HepG2 (cell line): ENCODE measurements around the gene MAPK10. TPM values are rescaled to one million over a fixed set of nuclear protein-coding genes. Genes with fewer than 3 reads are reported as not detected.

Source experiments
- ATAC-seq: fragments of 200-7000 bp; cut with Tn5 transposase; 3 replicates; pipeline ENCODE4 v1.9.1; 2020; ENCODE audit warnings: mild to moderate bottlenecking, moderate library complexity
- BruUV-seq: library from RNA; stranded (reverse); fragments of 400-500 nt; replicated peaks from 2 replicates; lab custom pipeline; 2021; lab: Mats Ljungman, UMichigan
- CTCF ChIA-PET: fragments of 300-600 bp; formaldehyde crosslinking; extraction: SDS; loops from one replicate; lab custom pipeline; 2021; ENCODE audit warnings: low total read pairs, inconsistent platforms, low intra/inter-chr PET ratio; lab: Yijun Ruan, JAX
- POLR2A ChIA-PET: fragments of 350-600 bp; sonication (Branson Sonifier 250); formaldehyde crosslinking; loops from one replicate; lab custom pipeline; 2020; ENCODE audit warnings: antibody characterized with exemption, inconsistent platforms; lab: Yijun Ruan, JAX
- DNase-seq: peaks from one replicate; pipeline ENCODE4 v3.0.0-alpha.2; 2015; ENCODE audit warnings: low spot score
- FAIRE-seq: peaks from 3 replicates; lab custom pipeline; 2011; peaks lifted over from hg19 to GRCh38; lab: Jason Lieb, UNC
- H2AFZ ChIP-seq: one replicate; pipeline ENCODE4 v1.6.1; 2011; ENCODE audit warnings: low read length, inconsistent platforms
- H3K27ac ChIP-seq: fragments of 300-600 bp; 3 replicates; pipeline ENCODE4 v1.8.0; 2011; ENCODE audit warnings: mixed run types, mild to moderate bottlenecking, mixed read lengths, low read length, inconsistent platforms; ENCODE audit not compliant: insufficient read depth; ENCODE audit errors: extremely low read length
- H3K27me3 ChIP-seq, 2 experiments: fragments of 200-600 bp in 1 of 2; 2 replicates in 1 of 2; 3 replicates in 1 of 2; pipeline versions ENCODE4 v1.6.0 to v1.8.0; 2011; ENCODE audit warnings: low read length in 2 of 2, mild to moderate bottlenecking in 2 of 2, moderate library complexity in 2 of 2, inconsistent platforms in 1 of 2; ENCODE audit not compliant: insufficient read depth in 2 of 2, control insufficient read depth in 1 of 2
- H3K36me3 ChIP-seq, 2 experiments: fragments of 200-600 bp in 1 of 2; replicated peaks in 1 of 2; 2 replicates in 1 of 2; 3 replicates in 1 of 2; pipeline versions ENCODE4 v1.5.1 to v1.8.0; 2011; ENCODE audit warnings: low read length in 2 of 2, inconsistent platforms in 1 of 2; ENCODE audit not compliant: insufficient read depth in 2 of 2, control insufficient read depth in 1 of 2
- H3K4me1 ChIP-seq: 2 replicates; pipeline ENCODE4 v1.5.1; 2012; ENCODE audit warnings: low read length, inconsistent platforms; ENCODE audit not compliant: insufficient read depth
- H3K4me2 ChIP-seq: 2 replicates; pipeline ENCODE4 v1.6.0; 2011; ENCODE audit warnings: low read depth, low read length, inconsistent platforms
- H3K4me3 ChIP-seq, 3 experiments: fragments of 200-600 bp in 1 of 3; sonication (generic), shearing (Covaris generic) in 1 of 3; replicated peaks in 1 of 3; 2 replicates each; pipeline ENCODE4 v1.5.1; 2011 to 2016; ENCODE audit warnings: low read length in 3 of 3, inconsistent platforms in 2 of 3, low read depth in 2 of 3, mild to moderate bottlenecking in 2 of 3, control low read depth in 1 of 3, mixed read lengths in 1 of 3; ENCODE audit not compliant: insufficient read depth in 1 of 3
- H3K79me2 ChIP-seq: one replicate; pipeline ENCODE4 v1.6.1; 2011; ENCODE audit warnings: low read length, inconsistent platforms; ENCODE audit not compliant: insufficient read depth
- H3K9ac ChIP-seq: 2 replicates; pipeline ENCODE4 v1.6.0; 2011; ENCODE audit warnings: mild to moderate bottlenecking, low read depth, low read length, inconsistent platforms; ENCODE audit not compliant: insufficient read depth
- H3K9me3 ChIP-seq: 2 replicates; pipeline ENCODE4 v1.5.1; 2012; ENCODE audit warnings: mild to moderate bottlenecking, low read length
- H4K20me1 ChIP-seq: 2 replicates; pipeline ENCODE4 v1.6.0; 2011; ENCODE audit warnings: inconsistent platforms, mild to moderate bottlenecking, low read length, moderate library complexity; ENCODE audit not compliant: insufficient read depth
- CBFB ChIP-seq: sonication (generic); formaldehyde crosslinking; IDR thresholded peaks from 2 replicates; pipeline ENCODE4 v1.4.0; 2020; ENCODE audit warnings: missing genetic modification reagents
- HIVEP1 ChIP-seq: sonication (generic); formaldehyde crosslinking; IDR thresholded peaks from 2 replicates; pipeline ENCODE4 v1.4.0; 2020; ENCODE audit warnings: mild to moderate bottlenecking, missing genetic modification reagents
- NFYC ChIP-seq: IDR thresholded peaks from 2 replicates; pipeline ENCODE4 v1.6.1; 2016; ENCODE audit warnings: missing genetic modification reagents, missing compliant biosample characterization
- PRMT3 ChIP-seq: sonication (generic); formaldehyde crosslinking; IDR thresholded peaks from 2 replicates; pipeline ENCODE4 v1.8.1; 2022; ENCODE audit warnings: low read depth, mild to moderate bottlenecking, moderate library complexity, missing genetic modification reagents, borderline replicate concordance
- RCOR2 ChIP-seq: IDR thresholded peaks from 2 replicates; pipeline ENCODE4 v1.6.1; 2016; ENCODE audit warnings: missing biosample characterization, missing genetic modification reagents
- TEAD3 ChIP-seq: optimal IDR thresholded peaks from 2 replicates; pipeline ENCODE3; 2016; ENCODE audit warnings: borderline replicate concordance
- ZBTB1 ChIP-seq: sonication (generic); formaldehyde crosslinking; IDR thresholded peaks from 2 replicates; pipeline ENCODE4 v1.4.0; 2020; ENCODE audit warnings: missing genetic modification reagents, borderline replicate concordance
- ZKSCAN1 ChIP-seq: fragments of 150-350 bp; IDR thresholded peaks from 2 replicates; pipeline ENCODE4 v1.6.1; 2014; ENCODE audit warnings: low read length
- ZNF790 ChIP-seq: sonication (generic); formaldehyde crosslinking; IDR thresholded peaks from 2 replicates; pipeline ENCODE4 v1.8.0; 2022; ENCODE audit warnings: missing genetic modification reagents, mild to moderate bottlenecking, borderline replicate concordance
- ZSCAN21 ChIP-seq: sonication (generic); formaldehyde crosslinking; IDR thresholded peaks from 2 replicates; pipeline ENCODE4 v1.8.0; 2022; ENCODE audit warnings: mild to moderate bottlenecking, missing genetic modification reagents, moderate library complexity, borderline replicate concordance
- WGBS: methylation state at CpG from one replicate; pipeline ENCODE4 v1.1.6; 2017; ENCODE audit warnings: low lambda C conversion rate; 5-methylcytosine and 5-hydroxymethylcytosine counted together
- in situ Hi-C: cut with HindIII; loops from 2 replicates; pipeline ENCODE4 v1.10.0; 2017; ENCODE audit warnings: low pct_unique_long_range_greater_than_20kb; ENCODE audit not compliant: extremely low pct_ligation_motif_present
- intact Hi-C: fragments of 100-400 bp; cut with micrococcal nuclease; formaldehyde crosslinking; loops from one replicate; pipeline ENCODE4 v1.10.0; 2022; ENCODE audit not compliant: unreplicated experiment
- polyA plus RNA-seq, 8 experiments: library from polyadenylated mRNA; depleted of rRNA in 3 of 8; stranded (reverse) in 7 of 8; unstranded in 1 of 8; fragments of >200 nt; fragmentation: Illumina TruSeq in 4 of 8; extraction: Trizol in 4 of 8; gene quantifications; 2 replicates each; pipeline versions ENCODE4 v1.2.1 to v1.2.3, GENCODE V29; 2011 to 2016; ENCODE audit warnings: low read depth in 4 of 8, missing spikeins in 1 of 8, mixed read lengths in 1 of 8; ENCODE audit not compliant: insufficient read depth in 1 of 8
- total RNA-seq, 5 experiments: library from RNA; depleted of rRNA; stranded (reverse); fragments of >200 nt; fragmentation: Illumina TruSeq; extraction: Trizol; gene quantifications; 2 replicates each; pipeline ENCODE4 v1.2.3, GENCODE V29; 2016; ENCODE audit warnings: low read depth in 1 of 5
- TF ChIP-seq, protein P1 (sequence below): sonication (generic); formaldehyde crosslinking; IDR thresholded peaks from 2 replicates; pipeline ENCODE4 v1.4.0; 2020; ENCODE audit warnings: missing genetic modification reagents
- TF ChIP-seq, protein P2 (sequence below): IDR thresholded peaks from 2 replicates; pipeline ENCODE4 v1.6.1; 2016; ENCODE audit warnings: missing compliant biosample characterization, missing genetic modification reagents, borderline replicate concordance
- TF ChIP-seq, protein P3 (sequence below): sonication (generic); formaldehyde crosslinking; IDR thresholded peaks from 2 replicates; pipeline ENCODE4 v1.5.0; 2020; ENCODE audit warnings: missing genetic modification reagents
- TF ChIP-seq, protein P4 (sequence below): IDR thresholded peaks from 2 replicates; pipeline ENCODE4 v1.6.1; 2016; ENCODE audit warnings: low read depth, borderline replicate concordance
- TF ChIP-seq, protein P5 (sequence below): sonication (generic); formaldehyde crosslinking; IDR thresholded peaks from 2 replicates; pipeline ENCODE4 v1.4.0; 2020; ENCODE audit warnings: missing genetic modification reagents
- TF ChIP-seq, protein P6 (sequence below): sonication (generic); formaldehyde crosslinking; IDR thresholded peaks from 2 replicates; pipeline ENCODE4 v1.4.0; 2020; ENCODE audit warnings: missing genetic modification reagents

The MAPK10 gene
- total and polyA plus RNA-seq, 2 of the 13 experiments (the other 11 are each of a cell fraction or from before 2014, with no cell fraction given), result not detected

DNA sequence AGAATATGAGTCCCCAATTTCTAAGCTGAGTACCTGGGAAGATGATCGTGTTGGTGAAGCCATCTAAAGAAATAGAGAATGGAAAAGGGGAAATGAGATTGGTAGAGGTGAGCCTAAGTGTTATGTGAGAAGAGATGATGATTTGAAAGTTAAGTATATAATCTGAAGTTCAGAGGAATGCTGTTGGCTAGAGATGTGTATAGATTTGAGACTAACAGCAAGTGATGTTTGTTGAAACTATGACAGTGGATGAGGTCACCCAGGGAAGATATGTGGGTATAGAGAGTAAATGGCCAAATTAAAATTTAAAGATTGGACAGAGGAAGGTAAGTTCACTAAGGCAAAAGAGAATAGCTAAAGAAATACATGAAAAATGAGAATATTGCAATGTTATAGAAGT, 324.2 kb downstream of the MAPK10 start:
- POLR2A ChIA-PET, result no interaction called here
- TF ChIP-seq ZNF790 (CRISPR knock-in tag) (no peak), CBFB (CRISPR knock-in tag) (no peak), ZSCAN21 (CRISPR knock-in tag) (no peak), HIVEP1 (CRISPR knock-in tag) (no peak), ZKSCAN1 (no peak), NFYC (no peak), RCOR2 (no peak), TEAD3 (CRISPR knock-in tag) (no peak), ZBTB1 (CRISPR knock-in tag) (no peak), PRMT3 (CRISPR knock-in tag) (no peak)
- TF ChIP-seq, protein P1, sequence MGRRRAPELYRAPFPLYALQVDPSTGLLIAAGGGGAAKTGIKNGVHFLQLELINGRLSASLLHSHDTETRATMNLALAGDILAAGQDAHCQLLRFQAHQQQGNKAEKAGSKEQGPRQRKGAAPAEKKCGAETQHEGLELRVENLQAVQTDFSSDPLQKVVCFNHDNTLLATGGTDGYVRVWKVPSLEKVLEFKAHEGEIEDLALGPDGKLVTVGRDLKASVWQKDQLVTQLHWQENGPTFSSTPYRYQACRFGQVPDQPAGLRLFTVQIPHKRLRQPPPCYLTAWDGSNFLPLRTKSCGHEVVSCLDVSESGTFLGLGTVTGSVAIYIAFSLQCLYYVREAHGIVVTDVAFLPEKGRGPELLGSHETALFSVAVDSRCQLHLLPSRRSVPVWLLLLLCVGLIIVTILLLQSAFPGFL (CRISPR knock-in tag), result no peak
- TF ChIP-seq, protein P2, sequence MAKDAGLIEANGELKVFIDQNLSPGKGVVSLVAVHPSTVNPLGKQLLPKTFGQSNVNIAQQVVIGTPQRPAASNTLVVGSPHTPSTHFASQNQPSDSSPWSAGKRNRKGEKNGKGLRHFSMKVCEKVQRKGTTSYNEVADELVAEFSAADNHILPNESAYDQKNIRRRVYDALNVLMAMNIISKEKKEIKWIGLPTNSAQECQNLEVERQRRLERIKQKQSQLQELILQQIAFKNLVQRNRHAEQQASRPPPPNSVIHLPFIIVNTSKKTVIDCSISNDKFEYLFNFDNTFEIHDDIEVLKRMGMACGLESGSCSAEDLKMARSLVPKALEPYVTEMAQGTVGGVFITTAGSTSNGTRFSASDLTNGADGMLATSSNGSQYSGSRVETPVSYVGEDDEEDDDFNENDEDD (CRISPR knock-in tag), result no peak
- TF ChIP-seq, protein P3, sequence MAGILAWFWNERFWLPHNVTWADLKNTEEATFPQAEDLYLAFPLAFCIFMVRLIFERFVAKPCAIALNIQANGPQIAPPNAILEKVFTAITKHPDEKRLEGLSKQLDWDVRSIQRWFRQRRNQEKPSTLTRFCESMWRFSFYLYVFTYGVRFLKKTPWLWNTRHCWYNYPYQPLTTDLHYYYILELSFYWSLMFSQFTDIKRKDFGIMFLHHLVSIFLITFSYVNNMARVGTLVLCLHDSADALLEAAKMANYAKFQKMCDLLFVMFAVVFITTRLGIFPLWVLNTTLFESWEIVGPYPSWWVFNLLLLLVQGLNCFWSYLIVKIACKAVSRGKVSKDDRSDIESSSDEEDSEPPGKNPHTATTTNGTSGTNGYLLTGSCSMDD (CRISPR knock-in tag), result no peak
- TF ChIP-seq, protein P4, sequence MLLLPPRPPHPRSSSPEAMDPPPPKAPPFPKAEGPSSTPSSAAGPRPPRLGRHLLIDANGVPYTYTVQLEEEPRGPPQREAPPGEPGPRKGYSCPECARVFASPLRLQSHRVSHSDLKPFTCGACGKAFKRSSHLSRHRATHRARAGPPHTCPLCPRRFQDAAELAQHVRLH (CRISPR knock-in tag), result no peak
- TF ChIP-seq, protein P5, sequence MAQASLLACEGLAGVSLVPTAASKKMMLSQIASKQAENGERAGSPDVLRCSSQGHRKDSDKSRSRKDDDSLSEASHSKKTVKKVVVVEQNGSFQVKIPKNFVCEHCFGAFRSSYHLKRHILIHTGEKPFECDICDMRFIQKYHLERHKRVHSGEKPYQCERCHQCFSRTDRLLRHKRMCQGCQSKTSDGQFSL (CRISPR knock-in tag), result no peak
- TF ChIP-seq, protein P6, sequence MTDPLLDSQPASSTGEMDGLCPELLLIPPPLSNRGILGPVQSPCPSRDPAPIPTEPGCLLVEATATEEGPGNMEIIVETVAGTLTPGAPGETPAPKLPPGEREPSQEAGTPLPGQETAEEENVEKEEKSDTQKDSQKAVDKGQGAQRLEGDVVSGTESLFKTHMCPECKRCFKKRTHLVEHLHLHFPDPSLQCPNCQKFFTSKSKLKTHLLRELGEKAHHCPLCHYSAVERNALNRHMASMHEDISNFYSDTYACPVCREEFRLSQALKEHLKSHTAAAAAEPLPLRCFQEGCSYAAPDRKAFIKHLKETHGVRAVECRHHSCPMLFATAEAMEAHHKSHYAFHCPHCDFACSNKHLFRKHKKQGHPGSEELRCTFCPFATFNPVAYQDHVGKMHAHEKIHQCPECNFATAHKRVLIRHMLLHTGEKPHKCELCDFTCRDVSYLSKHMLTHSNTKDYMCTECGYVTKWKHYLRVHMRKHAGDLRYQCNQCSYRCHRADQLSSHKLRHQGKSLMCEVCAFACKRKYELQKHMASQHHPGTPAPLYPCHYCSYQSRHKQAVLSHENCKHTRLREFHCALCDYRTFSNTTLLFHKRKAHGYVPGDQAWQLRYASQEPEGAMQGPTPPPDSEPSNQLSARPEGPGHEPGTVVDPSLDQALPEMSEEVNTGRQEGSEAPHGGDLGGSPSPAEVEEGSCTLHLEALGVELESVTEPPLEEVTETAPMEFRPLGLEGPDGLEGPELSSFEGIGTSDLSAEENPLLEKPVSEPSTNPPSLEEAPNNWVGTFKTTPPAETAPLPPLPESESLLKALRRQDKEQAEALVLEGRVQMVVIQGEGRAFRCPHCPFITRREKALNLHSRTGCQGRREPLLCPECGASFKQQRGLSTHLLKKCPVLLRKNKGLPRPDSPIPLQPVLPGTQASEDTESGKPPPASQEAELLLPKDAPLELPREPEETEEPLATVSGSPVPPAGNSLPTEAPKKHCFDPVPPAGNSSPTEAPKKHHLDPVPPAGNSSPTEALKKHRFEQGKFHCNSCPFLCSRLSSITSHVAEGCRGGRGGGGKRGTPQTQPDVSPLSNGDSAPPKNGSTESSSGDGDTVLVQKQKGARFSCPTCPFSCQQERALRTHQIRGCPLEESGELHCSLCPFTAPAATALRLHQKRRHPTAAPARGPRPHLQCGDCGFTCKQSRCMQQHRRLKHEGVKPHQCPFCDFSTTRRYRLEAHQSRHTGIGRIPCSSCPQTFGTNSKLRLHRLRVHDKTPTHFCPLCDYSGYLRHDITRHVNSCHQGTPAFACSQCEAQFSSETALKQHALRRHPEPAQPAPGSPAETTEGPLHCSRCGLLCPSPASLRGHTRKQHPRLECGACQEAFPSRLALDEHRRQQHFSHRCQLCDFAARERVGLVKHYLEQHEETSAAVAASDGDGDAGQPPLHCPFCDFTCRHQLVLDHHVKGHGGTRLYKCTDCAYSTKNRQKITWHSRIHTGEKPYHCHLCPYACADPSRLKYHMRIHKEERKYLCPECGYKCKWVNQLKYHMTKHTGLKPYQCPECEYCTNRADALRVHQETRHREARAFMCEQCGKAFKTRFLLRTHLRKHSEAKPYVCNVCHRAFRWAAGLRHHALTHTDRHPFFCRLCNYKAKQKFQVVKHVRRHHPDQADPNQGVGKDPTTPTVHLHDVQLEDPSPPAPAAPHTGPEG (CRISPR knock-in tag), result no peak

More for the DNA sequence above, 324.2 kb downstream of the MAPK10 start:
- in situ Hi-C loops (no loop called here), intact Hi-C loops (no loop called here)
- H3K36me3 ChIP-seq, result no peaks in the 10 kb centered on the region
- H3K79me2 ChIP-seq, result no peaks in the 10 kb centered on the region
- H3K9ac ChIP-seq, result no peak overlapping the region
- no peak overlapping the region for H2AFZ ChIP-seq
- H4K20me1 ChIP-seq, result no peaks in the 10 kb centered on the region
- ATAC-seq, result no peak
- BruUV-seq, result no TSS peak
- no peak overlapping the region for H3K4me2 ChIP-seq
- DNase-seq, result no peak
- 0% methylated on average over 1 of the region's 1 CpG for WGBS
- FAIRE-seq, result no peak
- H3K4me3 ChIP-seq, result no peak overlapping the region
- H3K9me3 ChIP-seq, result no peaks in the 10 kb centered on the region
- CTCF ChIA-PET, result no interaction called here
- H3K27me3 ChIP-seq, result no peaks in the 10 kb centered on the region
- no peaks in the 10 kb centered on the region for H3K4me1 ChIP-seq
- no peak overlapping the region for H3K27ac ChIP-seq
